ENCODE results near the gene HYLS1.

DNA sequence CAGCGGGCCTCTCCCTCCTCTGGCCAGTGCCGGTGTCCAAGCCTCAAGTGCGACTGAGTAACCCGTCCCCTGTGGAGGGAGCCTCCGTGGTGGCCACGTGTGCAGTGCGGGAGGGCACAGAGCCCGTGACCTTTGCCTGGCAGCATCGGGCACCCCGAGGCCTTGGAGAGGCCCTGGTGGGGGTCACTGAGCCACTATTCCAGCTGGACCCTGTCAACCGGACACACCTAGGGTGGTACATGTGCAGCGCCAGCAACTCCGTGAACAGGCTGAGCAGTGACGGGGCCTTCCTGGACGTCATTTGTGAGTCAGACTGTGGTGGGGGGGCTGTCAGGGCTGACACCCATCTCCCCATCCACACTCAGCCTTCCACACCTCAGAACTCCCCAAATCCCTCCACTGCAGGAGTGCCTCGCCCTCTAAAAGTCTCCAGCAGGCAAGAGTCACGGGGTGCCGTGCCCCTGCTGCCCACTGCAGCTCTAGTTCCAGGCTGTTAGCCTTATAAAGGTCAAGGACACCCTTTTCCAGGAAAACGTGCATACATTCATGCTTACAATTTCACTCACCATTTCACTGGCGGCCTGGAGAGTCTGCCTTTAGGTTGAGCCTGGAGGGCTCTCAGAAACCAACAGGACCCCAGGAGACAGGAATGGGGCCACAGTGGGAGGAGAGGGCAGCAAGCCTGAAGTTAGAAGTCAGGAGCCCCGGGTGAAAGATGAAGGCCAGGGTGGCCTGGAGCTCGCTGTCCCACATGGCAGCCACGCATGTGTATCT is 61.0 kb downstream of the HYLS1 start:
- no peak for TF ChIP-seq POLR2A (IDR thresholded peaks at IDR 0.05; ENCODE audit: low read length)
- no peak for TF ChIP-seq GATA1 (IDR thresholded peaks at IDR 0.05; ENCODE audit: low read depth, low read length)

Measured in erythroblast (primary cell).